ENCODE measurements around the gene KLHDC9.
"Not testable (repeated sequence)": the region's sequence is repeated elsewhere in the genome, so short reads cannot be mapped to it uniquely, and the experiment has no call there.

The KLHDC9 gene

DNA sequence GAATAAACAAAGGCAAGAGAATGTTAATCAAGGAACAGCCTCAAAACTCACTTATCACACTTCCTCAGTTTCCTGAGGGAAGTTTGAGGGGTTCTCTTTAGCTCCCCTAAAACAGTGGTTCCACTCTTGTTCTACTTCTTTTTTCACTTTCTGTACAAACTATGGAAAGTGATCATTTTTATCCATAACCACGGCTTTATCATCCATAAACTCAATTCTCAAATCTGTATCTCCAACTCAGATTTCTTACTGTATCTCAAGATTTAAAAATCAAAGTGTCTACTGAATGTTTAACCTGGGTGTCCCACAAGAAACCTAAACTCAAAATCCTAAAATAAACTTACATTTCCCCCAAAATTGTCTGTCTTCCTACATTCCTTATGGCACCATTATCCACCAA lies 15.8 kb downstream of the KLHDC9 start:
- DNase-seq (ENCODE audit: low read depth): no peak
- H3K4me3 ChIP-seq (ENCODE audit: low read depth, low read length): no peak overlapping the region
- TF ChIP-seq, protein P1, sequence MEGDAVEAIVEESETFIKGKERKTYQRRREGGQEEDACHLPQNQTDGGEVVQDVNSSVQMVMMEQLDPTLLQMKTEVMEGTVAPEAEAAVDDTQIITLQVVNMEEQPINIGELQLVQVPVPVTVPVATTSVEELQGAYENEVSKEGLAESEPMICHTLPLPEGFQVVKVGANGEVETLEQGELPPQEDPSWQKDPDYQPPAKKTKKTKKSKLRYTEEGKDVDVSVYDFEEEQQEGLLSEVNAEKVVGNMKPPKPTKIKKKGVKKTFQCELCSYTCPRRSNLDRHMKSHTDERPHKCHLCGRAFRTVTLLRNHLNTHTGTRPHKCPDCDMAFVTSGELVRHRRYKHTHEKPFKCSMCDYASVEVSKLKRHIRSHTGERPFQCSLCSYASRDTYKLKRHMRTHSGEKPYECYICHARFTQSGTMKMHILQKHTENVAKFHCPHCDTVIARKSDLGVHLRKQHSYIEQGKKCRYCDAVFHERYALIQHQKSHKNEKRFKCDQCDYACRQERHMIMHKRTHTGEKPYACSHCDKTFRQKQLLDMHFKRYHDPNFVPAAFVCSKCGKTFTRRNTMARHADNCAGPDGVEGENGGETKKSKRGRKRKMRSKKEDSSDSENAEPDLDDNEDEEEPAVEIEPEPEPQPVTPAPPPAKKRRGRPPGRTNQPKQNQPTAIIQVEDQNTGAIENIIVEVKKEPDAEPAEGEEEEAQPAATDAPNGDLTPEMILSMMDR (IDR thresholded peaks at IDR 0.05; ENCODE audit: control insufficient read depth, extremely low read depth, insufficient read depth): no peak

- DNase-seq (ENCODE audit: low read depth): no peak
- no peak overlapping the region for H3K4me3 ChIP-seq (ENCODE audit: low read depth, low read length)
- TF ChIP-seq, protein P1 (IDR thresholded peaks at IDR 0.05; ENCODE audit: control insufficient read depth, extremely low read depth, insufficient read depth): no peak
Measured at GRCh38 chr1:161114556-161114955, 16.4 kb downstream of the KLHDC9 start.

DNA sequence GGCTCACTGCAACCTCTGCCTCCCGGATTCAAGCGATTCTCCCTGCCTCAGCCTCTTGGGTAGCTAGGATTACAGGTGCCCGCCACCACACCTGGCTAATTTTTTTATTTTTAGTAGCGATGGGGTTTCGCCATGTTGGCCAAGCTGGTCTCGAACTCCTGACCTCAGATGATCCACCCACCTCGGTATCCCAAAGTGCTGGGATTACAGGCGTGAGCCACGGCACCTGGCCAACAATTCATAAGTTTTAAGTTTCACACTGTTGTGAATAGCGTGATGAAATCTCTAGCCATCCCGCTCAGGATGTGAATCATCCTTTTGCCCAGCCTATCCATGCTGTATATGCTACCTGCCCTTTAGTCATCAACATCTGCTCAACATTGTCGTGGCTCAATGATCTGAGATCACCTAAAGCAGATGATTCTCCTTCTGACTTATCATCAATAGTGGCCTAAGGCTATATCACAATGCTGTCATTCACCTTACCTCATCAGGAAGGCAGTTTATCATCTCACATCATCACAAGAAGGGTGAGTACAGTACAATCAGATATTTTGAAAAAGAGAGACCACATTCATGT lies 17.1 kb downstream of the KLHDC9 start:
- DNase-seq (ENCODE audit: low read depth): no peak
- no peak overlapping the region for H3K4me3 ChIP-seq (ENCODE audit: low read depth, low read length)
- TF ChIP-seq, protein P1 (IDR thresholded peaks at IDR 0.05; ENCODE audit: control insufficient read depth, extremely low read depth, insufficient read depth): no peak

DNA sequence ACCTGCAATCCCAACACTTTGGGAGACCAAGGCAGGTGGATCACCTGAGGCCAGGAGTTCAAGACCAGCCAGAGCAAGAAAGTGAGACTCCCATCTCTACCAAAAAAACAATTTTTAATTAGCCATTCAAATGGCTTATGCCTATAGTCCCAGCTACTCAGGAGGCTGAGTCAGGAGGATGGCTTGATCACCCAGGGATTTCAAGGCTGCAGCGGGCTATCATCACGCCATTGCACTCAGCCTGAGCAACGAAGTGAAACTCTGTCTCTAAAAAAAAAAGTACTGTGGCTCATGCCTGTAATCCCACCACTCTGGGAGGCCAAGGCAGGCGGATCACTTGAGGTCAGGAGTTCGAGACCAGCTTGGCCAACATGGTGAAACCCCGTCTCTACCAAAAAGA lies 17.8 kb downstream of the KLHDC9 start:
- not testable (repeated sequence) for H3K4me3 ChIP-seq (ENCODE audit: low read depth, low read length); DNase-seq (ENCODE audit: low read depth)

GRCh38 chr1:161117759-161118581 lies 19.8 kb downstream of the KLHDC9 start, which contains the start of the genes NIT1 and PFDN2:
NIT1 (plus strand) TSS chr1:161118105; CDS start chr1:161118177, 72 bp downstream.
PFDN2 (minus strand) TSS chr1:161118037; CDS start chr1:161118026, 11 bp downstream.
- TF ChIP-seq, protein P1 (IDR thresholded peaks at IDR 0.05; ENCODE audit: control insufficient read depth, extremely low read depth, insufficient read depth): no peak
- peak within 1 kb of the TSS; percentile 100 for H3K4me3 ChIP-seq (ENCODE audit: low read depth, low read length)
- DNase-seq (ENCODE audit: low read depth): peak; percentile 37

GRCh38 chr1:161119092-161119903 lies 21.1 kb downstream of the KLHDC9 start:
- DNase-seq (ENCODE audit: low read depth): no peak
- TF ChIP-seq, protein P1 (IDR thresholded peaks at IDR 0.05; ENCODE audit: control insufficient read depth, extremely low read depth, insufficient read depth): peak; percentile 42
- peak overlapping the region; percentile 100 for H3K4me3 ChIP-seq (ENCODE audit: low read depth, low read length)
